Caco-2 (cell line): ENCODE measurements around the gene PEX14. TPM values are rescaled to one million over a fixed set of nuclear protein-coding genes. Genes with fewer than 3 reads are reported as not detected.

ENCODE experiments used
- BruUV-seq: library from RNA; stranded (reverse); fragments of 400-500 nt; replicated peaks from 2 replicates; lab custom pipeline; 2021; lab: Mats Ljungman, UMichigan
- CTCF ChIA-PET: fragments of 300-600 bp; sonication (Branson Sonifier 250); formaldehyde crosslinking; loops from one replicate; lab custom pipeline; 2022; ENCODE audit warnings: antibody characterized with exemption; lab: Charles Lee
- POLR2A ChIA-PET: fragments of 300-600 bp; sonication (Branson Sonifier 250); formaldehyde crosslinking; loops from one replicate; lab custom pipeline; 2022; ENCODE audit warnings: antibody characterized with exemption; lab: Charles Lee
- DNase-seq, 2 experiments: peaks; one replicate each; pipeline versions ENCODE4 v3.0.0 to v3.0.0-alpha.2; 2020 to 2022
- H3K27me3 ChIP-seq: replicated peaks from 2 replicates; pipeline ENCODE4 v1.6.0; 2011; ENCODE audit warnings: low read length; ENCODE audit not compliant: control insufficient read depth, insufficient read depth
- H3K36me3 ChIP-seq: 2 replicates; pipeline ENCODE4 v1.5.1; 2011; ENCODE audit warnings: low read length; ENCODE audit not compliant: control insufficient read depth, insufficient read depth
- H3K4me1 ChIP-seq: fragments of 250-450 bp; sonication (Bioruptor Pico); 2 replicates; pipeline ENCODE4 v1.5.1; 2020; ENCODE audit warnings: mild to moderate bottlenecking
- H3K4me3 ChIP-seq: 2 replicates; pipeline ENCODE4 v1.5.1; 2011; ENCODE audit warnings: low read depth, mild to moderate bottlenecking, control low read depth, low read length
- H3K9me3 ChIP-seq: fragments of 250-450 bp; sonication (Bioruptor Pico); 2 replicates; pipeline ENCODE4 v1.5.1; 2020; ENCODE audit warnings: mild to moderate bottlenecking, moderate library complexity
- H3K27ac Mint-ChIP-seq: one replicate; pipeline ENCODE4 v1.8.0; 2022; ENCODE audit warnings: mixed read lengths; ENCODE audit not compliant: unreplicated experiment
- H3K27me3 Mint-ChIP-seq: one replicate; pipeline ENCODE4 v1.8.0; 2022; ENCODE audit warnings: mixed read lengths; ENCODE audit not compliant: insufficient read depth, unreplicated experiment
- H3K36me3 Mint-ChIP-seq: one replicate; pipeline ENCODE4 v1.8.0; 2022; ENCODE audit warnings: mild to moderate bottlenecking, mixed read lengths; ENCODE audit not compliant: insufficient read depth, unreplicated experiment
- H3K4me1 Mint-ChIP-seq: one replicate; pipeline ENCODE4 v1.8.0; 2022; ENCODE audit warnings: low read depth, mixed read lengths; ENCODE audit not compliant: unreplicated experiment
- H3K4me3 Mint-ChIP-seq: one replicate; pipeline ENCODE4 v1.8.0; 2022; ENCODE audit warnings: mild to moderate bottlenecking, moderate library complexity, mixed read lengths; ENCODE audit not compliant: unreplicated experiment
- H3K9me3 Mint-ChIP-seq: one replicate; pipeline ENCODE4 v1.8.0; 2022; ENCODE audit warnings: mixed read lengths; ENCODE audit not compliant: unreplicated experiment
- intact Hi-C: fragments of 100-400 bp; cut with micrococcal nuclease; formaldehyde crosslinking; loops from one replicate; pipeline ENCODE4 v1.10.0; 2022; ENCODE audit not compliant: unreplicated experiment
- total RNA-seq: library from RNA; stranded (reverse); gene quantifications from 2 replicates; pipeline ENCODE4 v1.2.3, GENCODE V29; 2022
- TF ChIP-seq, protein P1 (sequence below), 2 experiments: fragments of 200-600 bp in 1 of 2; IDR thresholded peaks; 1 replicate in 1 of 2; 2 replicates in 1 of 2; pipeline versions ENCODE4 v1.5.1 to v1.8.0; 2011 to 2022; ENCODE audit warnings: antibody characterized with exemption in 1 of 2, control low read depth in 1 of 2, inconsistent platforms in 1 of 2, low read depth in 1 of 2, low read length in 1 of 2, mild to moderate bottlenecking in 1 of 2, moderate library complexity in 1 of 2; ENCODE audit not compliant: insufficient read depth in 1 of 2, severe bottlenecking in 1 of 2, unreplicated experiment in 1 of 2

PEX14 gene
- total RNA-seq, 1 experiment from 2014 or later = 22.2 TPM

DNA sequence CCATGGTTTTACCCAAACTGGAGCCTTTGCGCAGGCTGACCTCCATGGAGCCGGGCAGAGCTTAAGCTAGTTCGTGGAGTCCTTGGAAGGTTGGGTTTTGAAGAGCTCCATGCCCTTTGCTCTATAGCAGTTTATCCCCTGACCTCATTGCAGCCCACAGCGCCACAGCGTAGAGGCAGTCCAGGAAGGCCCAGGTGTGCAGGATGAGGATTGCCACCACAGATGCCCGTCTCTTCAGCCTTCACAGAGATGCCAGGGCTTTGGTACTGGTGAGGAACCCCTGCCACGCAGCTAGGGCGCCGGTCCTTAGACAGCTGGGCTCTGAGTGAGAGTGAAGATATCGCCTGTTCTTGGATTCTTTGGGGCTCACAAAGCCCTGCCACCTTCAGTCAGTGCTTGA, 138.6 kb downstream of the PEX14 start:
- POLR2A ChIA-PET = no interaction called here
- CTCF ChIA-PET = no interaction called here
- Histone ChIP-seq H3K27me3 (no peaks in the 10 kb centered on the region), H3K36me3 (no peaks in the 10 kb centered on the region; the same call in 1 of the 2 replicates), H3K4me3 (no peak overlapping the region), H3K4me1 (no peaks in the 10 kb centered on the region), H3K9me3 (no peaks in the 10 kb centered on the region)
- no peak for DNase-seq
- Mint-ChIP-seq H3K4me1 (no peaks in the 10 kb centered on the region), H3K9me3 (no peaks in the 10 kb centered on the region), H3K36me3 (no peaks in the 10 kb centered on the region), H3K27me3 (no peaks in the 10 kb centered on the region), H3K4me3 (no peak overlapping the region), H3K27ac (no peak overlapping the region)
- TF ChIP-seq, protein P1, sequence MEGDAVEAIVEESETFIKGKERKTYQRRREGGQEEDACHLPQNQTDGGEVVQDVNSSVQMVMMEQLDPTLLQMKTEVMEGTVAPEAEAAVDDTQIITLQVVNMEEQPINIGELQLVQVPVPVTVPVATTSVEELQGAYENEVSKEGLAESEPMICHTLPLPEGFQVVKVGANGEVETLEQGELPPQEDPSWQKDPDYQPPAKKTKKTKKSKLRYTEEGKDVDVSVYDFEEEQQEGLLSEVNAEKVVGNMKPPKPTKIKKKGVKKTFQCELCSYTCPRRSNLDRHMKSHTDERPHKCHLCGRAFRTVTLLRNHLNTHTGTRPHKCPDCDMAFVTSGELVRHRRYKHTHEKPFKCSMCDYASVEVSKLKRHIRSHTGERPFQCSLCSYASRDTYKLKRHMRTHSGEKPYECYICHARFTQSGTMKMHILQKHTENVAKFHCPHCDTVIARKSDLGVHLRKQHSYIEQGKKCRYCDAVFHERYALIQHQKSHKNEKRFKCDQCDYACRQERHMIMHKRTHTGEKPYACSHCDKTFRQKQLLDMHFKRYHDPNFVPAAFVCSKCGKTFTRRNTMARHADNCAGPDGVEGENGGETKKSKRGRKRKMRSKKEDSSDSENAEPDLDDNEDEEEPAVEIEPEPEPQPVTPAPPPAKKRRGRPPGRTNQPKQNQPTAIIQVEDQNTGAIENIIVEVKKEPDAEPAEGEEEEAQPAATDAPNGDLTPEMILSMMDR (IDR thresholded peaks at IDR 0.05; ENCODE audit: insufficient read depth in 1 of 2, low read depth in 1 of 2, low read length in 1 of 2, severe bottlenecking in 1 of 2, unreplicated experiment in 1 of 2) = no peak
- intact Hi-C loops = no loop called here
- BruUV-seq = no TSS peak

DNA sequence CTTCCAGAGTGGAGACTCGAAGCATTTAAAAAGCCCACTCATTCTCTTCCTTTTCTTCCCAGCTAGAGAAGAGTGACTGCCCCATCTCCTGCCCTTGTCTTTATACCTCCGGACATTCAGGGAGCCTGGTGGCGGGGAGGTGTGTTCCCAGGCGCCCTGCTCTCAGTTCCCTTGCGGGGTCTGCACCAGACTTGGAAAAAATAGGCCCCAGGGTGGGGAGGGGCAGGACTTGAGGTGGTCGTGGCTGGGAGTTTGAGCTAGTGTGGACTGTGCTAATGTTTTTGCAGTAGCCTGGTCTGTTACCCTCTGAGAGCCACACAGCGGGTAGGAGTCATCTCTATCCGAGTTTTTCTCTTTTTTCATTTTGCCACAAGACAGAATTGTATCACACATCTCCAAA, 139.1 kb downstream of the PEX14 start:
- Mint-ChIP-seq H3K4me3 (no peak overlapping the region), H3K36me3 (no peaks in the 10 kb centered on the region), H3K27ac (no peak overlapping the region), H3K4me1 (no peaks in the 10 kb centered on the region), H3K9me3 (no peaks in the 10 kb centered on the region), H3K27me3 (no peaks in the 10 kb centered on the region)
- DNase-seq = no peak
- no TSS peak for BruUV-seq
- intact Hi-C loops = no loop called here
- no peaks in the 10 kb centered on the region for H3K4me1 ChIP-seq
- H3K27me3 ChIP-seq = no peaks in the 10 kb centered on the region
- POLR2A ChIA-PET = no interaction called here
- H3K36me3 ChIP-seq = no peaks in the 10 kb centered on the region; the same call in 1 of the 2 replicates
- H3K9me3 ChIP-seq = no peaks in the 10 kb centered on the region
- H3K4me3 ChIP-seq = no peak overlapping the region
- TF ChIP-seq, protein P1 (IDR thresholded peaks at IDR 0.05; ENCODE audit: insufficient read depth in 1 of 2, low read depth in 1 of 2, low read length in 1 of 2, severe bottlenecking in 1 of 2, unreplicated experiment in 1 of 2) = no peak
- CTCF ChIA-PET = no interaction called here

DNA sequence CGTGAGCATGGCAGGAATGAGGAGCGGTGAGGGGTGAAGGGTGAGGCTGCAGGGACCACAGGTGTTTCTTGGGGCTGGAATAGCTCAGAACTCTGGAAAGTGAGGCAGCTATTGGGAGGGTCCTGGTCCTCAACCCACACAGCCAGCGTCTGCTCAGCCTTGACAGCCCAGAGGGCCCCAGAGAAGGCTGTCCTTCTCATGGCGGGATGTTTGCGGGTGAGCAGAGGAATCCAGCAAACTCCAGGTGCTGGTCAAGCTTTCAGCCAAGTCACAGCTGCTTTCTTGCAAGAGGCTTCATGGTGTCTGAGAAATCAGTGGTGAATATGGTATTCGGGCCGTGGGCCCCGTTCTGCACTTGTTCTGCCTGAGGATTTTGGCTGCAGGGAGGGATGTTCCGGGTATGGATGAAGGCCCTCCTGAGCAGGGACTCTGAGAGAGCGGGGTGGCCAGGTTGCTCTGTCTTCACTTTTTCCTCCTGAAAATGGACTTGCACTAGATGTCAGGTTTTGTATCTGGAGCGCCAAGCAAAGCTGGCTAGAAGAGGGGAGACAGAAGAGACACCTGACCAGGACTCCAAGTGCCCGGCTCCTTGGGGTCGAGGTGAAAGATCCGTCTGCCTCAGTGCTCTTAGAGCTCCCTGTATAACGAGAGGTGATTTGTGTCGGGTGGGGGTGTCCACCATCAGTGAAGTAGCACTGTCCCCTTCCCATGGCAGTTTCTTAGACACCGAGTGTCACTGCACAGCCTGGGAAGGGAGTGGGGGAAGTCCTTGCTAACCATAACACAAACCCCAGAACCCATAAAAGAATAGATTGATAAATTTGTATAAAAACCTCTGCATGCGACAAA, 139.9 kb downstream of the PEX14 start:
- no peaks in the 10 kb centered on the region for H3K9me3 Mint-ChIP-seq
- ChIA-PET CTCF (no interaction called here), POLR2A (no interaction called here)
- H3K27me3 ChIP-seq = no peaks in the 10 kb centered on the region
- H3K4me3 Mint-ChIP-seq = no peak overlapping the region
- TF ChIP-seq, protein P1 (IDR thresholded peaks at IDR 0.05; ENCODE audit: insufficient read depth in 1 of 2, low read depth in 1 of 2, low read length in 1 of 2, severe bottlenecking in 1 of 2, unreplicated experiment in 1 of 2) = no peak
- H3K36me3 ChIP-seq = no peaks in the 10 kb centered on the region; the same call in 1 of the 2 replicates
- DNase-seq = no peak
- no peak overlapping the region for H3K4me3 ChIP-seq
- H3K4me1 Mint-ChIP-seq = no peaks in the 10 kb centered on the region
- no peaks in the 10 kb centered on the region for H3K4me1 ChIP-seq
- no TSS peak for BruUV-seq
- H3K27me3 Mint-ChIP-seq = no peaks in the 10 kb centered on the region
- H3K9me3 ChIP-seq = no peaks in the 10 kb centered on the region
- intact Hi-C loops = no loop called here
- H3K36me3 Mint-ChIP-seq = no peaks in the 10 kb centered on the region
- H3K27ac Mint-ChIP-seq = no peak overlapping the region
